ENCODE results near the gene TSPEAR. TPM values are rescaled to one million over a fixed set of nuclear protein-coding genes. Genes with fewer than 3 reads are reported as not detected.

TSPEAR gene
- total RNA-seq, 1 experiment from 2014 or later, result not detected

DNA sequence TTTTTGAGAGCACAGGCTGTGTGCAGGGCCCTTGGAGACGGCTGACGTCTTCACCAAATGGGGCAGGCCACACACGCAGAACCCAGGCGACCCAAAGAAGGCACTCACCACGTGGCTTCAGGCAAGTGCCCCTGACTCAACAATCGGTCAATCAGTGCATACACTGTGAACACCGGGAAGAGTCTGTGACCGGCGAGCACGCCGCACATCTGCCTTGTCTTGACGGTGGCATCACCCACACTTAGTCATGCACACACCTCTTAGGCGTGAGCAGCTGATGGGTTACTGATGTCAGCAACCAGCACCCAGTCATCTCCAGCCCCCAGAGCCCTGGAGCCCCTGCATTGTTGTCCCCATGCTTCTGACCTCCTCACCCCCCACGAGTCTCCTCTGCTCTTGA is 261.0 kb downstream of the TSPEAR start:
- Mint-ChIP-seq H3K36me3 (ENCODE audit: insufficient read depth, unreplicated experiment) (no peaks in the 10 kb centered on the region), H3K27me3 (ENCODE audit: insufficient read depth, unreplicated experiment) (peaks cover 73% of the 10 kb centered on the region), H3K9me3 (ENCODE audit: unreplicated experiment) (peaks cover 20% of the 10 kb centered on the region), H3K27ac (ENCODE audit: low read depth, unreplicated experiment) (no peak overlapping the region), H3K4me3 (ENCODE audit: unreplicated experiment) (no peak overlapping the region), H3K4me1 (ENCODE audit: insufficient read depth, unreplicated experiment) (no peaks in the 10 kb centered on the region)
- no peak for DNase-seq (ENCODE audit: unreplicated experiment)
- CTCF ChIA-PET, result interaction anchor here (0.7 kb wide), 1 partner anchor 326 kb away, joined by 4 read pairs; no protein-coding TSS in a partner anchor
- BruUV-seq (replicated peaks), result no TSS peak
- TF ChIP-seq, protein P1, sequence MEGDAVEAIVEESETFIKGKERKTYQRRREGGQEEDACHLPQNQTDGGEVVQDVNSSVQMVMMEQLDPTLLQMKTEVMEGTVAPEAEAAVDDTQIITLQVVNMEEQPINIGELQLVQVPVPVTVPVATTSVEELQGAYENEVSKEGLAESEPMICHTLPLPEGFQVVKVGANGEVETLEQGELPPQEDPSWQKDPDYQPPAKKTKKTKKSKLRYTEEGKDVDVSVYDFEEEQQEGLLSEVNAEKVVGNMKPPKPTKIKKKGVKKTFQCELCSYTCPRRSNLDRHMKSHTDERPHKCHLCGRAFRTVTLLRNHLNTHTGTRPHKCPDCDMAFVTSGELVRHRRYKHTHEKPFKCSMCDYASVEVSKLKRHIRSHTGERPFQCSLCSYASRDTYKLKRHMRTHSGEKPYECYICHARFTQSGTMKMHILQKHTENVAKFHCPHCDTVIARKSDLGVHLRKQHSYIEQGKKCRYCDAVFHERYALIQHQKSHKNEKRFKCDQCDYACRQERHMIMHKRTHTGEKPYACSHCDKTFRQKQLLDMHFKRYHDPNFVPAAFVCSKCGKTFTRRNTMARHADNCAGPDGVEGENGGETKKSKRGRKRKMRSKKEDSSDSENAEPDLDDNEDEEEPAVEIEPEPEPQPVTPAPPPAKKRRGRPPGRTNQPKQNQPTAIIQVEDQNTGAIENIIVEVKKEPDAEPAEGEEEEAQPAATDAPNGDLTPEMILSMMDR (IDR thresholded peaks at IDR 0.05; ENCODE audit: unreplicated experiment), result no peak
- POLR2A ChIA-PET, result no interaction called here
- intact Hi-C loops (cut with micrococcal nuclease), result no loop called here

DNA sequence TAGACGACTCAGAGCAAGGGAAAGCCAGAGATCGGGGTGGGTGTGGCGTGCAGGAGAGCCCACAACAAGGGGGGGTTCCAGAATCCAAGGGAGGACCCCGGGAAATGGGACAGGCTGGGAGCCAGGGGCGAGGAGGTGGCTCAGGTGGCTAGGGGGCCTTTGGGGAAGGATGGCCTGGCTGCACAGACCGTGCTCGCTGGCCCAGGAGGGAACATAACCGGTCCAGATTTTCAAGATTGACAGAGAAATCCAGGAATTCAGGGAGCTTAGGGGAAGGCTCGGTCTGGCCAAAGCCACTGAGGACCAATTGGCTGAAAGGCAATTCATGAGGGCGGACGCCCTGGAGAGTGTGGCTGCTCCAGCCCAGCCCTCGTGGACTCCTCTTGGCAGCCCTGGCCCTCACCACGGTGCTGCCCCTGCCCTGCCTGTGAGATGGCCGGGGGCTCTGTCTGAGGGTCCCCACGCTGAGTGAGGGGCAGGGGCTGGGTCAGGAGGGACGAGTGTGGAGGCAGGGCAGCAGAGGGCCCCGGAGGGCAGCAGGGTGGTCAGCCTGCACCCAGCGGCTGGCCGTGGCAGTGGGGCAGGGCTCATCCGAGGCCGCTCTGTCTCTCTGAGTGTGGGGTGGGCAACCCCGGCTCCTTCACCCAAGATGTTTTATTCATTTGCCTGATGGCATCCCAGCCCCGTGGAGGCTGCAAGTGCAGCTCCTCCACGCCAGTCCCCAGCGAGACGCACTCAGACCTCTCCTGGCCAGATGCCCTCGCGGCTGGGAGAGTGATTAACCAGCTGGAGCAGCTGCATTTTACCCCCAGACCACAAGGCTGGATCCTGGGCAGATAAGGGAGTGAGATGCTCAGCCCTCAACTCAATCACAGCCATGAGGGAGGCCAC is 261.7 kb downstream of the TSPEAR start:
- H3K4me1 Mint-ChIP-seq (ENCODE audit: insufficient read depth, unreplicated experiment), result no peaks in the 10 kb centered on the region
- DNase-seq (ENCODE audit: unreplicated experiment), result no peak
- H3K36me3 Mint-ChIP-seq (ENCODE audit: insufficient read depth, unreplicated experiment), result no peaks in the 10 kb centered on the region
- peaks cover 20% of the 10 kb centered on the region for H3K9me3 Mint-ChIP-seq (ENCODE audit: unreplicated experiment)
- no peak overlapping the region for H3K27ac Mint-ChIP-seq (ENCODE audit: low read depth, unreplicated experiment)
- intact Hi-C loops (cut with micrococcal nuclease), result no loop called here
- TF ChIP-seq, protein P1 (IDR thresholded peaks at IDR 0.05; ENCODE audit: unreplicated experiment), result no peak
- POLR2A ChIA-PET, result no interaction called here
- peaks cover 73% of the 10 kb centered on the region for H3K27me3 Mint-ChIP-seq (ENCODE audit: insufficient read depth, unreplicated experiment)
- CTCF ChIA-PET, result no interaction called here
- no peak overlapping the region for H3K4me3 Mint-ChIP-seq (ENCODE audit: unreplicated experiment)
- no TSS peak for BruUV-seq (replicated peaks)

- Mint-ChIP-seq H3K4me1 (ENCODE audit: insufficient read depth, unreplicated experiment) (no peaks in the 10 kb centered on the region), H3K36me3 (ENCODE audit: insufficient read depth, unreplicated experiment) (no peaks in the 10 kb centered on the region), H3K9me3 (ENCODE audit: unreplicated experiment) (peaks cover 11% of the 10 kb centered on the region), H3K27me3 (ENCODE audit: insufficient read depth, unreplicated experiment) (peaks cover 63% of the 10 kb centered on the region), H3K4me3 (ENCODE audit: unreplicated experiment) (no peak overlapping the region), H3K27ac (ENCODE audit: low read depth, unreplicated experiment) (no peak overlapping the region)
- TF ChIP-seq, protein P1 (IDR thresholded peaks at IDR 0.05; ENCODE audit: unreplicated experiment), result no peak
- CTCF ChIA-PET, result no interaction called here
- POLR2A ChIA-PET, result no interaction called here
- no peak for DNase-seq (ENCODE audit: unreplicated experiment)
- intact Hi-C loops (cut with micrococcal nuclease), result no loop called here
- BruUV-seq (replicated peaks), result no TSS peak
Observed at GRCh38 chr21:44448651-44449131, 262.7 kb downstream of the TSPEAR start.

Other genes starting within 250 kb of the TSPEAR start
- not detected in 2 replicates for gene KRTAP10-1, start 171.4 kb downstream of the TSPEAR start, total RNA-seq (2022)
- gene KRTAP10-2, start 160.1 kb downstream of the TSPEAR start, total RNA-seq (2022), result not detected in 2 replicates
- not detected in 2 replicates for gene KRTAP10-3, start 152.8 kb downstream of the TSPEAR start, total RNA-seq (2022)
- gene KRTAP10-4, start 137.8 kb downstream of the TSPEAR start, total RNA-seq (2022), result not detected in 2 replicates
- not detected in 2 replicates for gene KRTAP10-5, start 131.0 kb downstream of the TSPEAR start, total RNA-seq (2022)
- gene KRTAP10-6, start 119.1 kb downstream of the TSPEAR start, total RNA-seq (2022), result not detected in 2 replicates
- gene KRTAP10-7, start 111.0 kb downstream of the TSPEAR start, total RNA-seq (2022), result not detected in 2 replicates
- gene KRTAP10-8, start 99.5 kb downstream of the TSPEAR start, total RNA-seq (2022), result not detected in 2 replicates
- not detected in 2 replicates for gene KRTAP10-9, start 84.5 kb downstream of the TSPEAR start, total RNA-seq (2022)
- not detected in 2 replicates for gene KRTAP10-10, start 74.2 kb downstream of the TSPEAR start, total RNA-seq (2022)
- gene KRTAP10-11, start 65.2 kb downstream of the TSPEAR start, total RNA-seq (2022), result not detected in 2 replicates
- gene KRTAP12-4, start 56.9 kb downstream of the TSPEAR start, total RNA-seq (2022), result not detected in 2 replicates
- gene KRTAP12-3, start 53.6 kb downstream of the TSPEAR start, total RNA-seq (2022), result not detected in 2 replicates
- gene KRTAP12-2, start 44.6 kb downstream of the TSPEAR start, total RNA-seq (2022), result not detected in 2 replicates
- gene KRTAP12-1, start 29.4 kb downstream of the TSPEAR start, total RNA-seq (2022), result not detected in 2 replicates
- gene KRTAP10-12, start 14.4 kb downstream of the TSPEAR start, total RNA-seq (2022), result not detected in 2 replicates
- 122 and 147 TPM in 2 replicates for gene UBE2G2, start 90.2 kb upstream of the TSPEAR start, total RNA-seq (2022)
- gene SUMO3, start 106.5 kb upstream of the TSPEAR start, total RNA-seq (2022), result 59.5 and 62.3 TPM in 2 replicates
- gene PTTG1IP, start 162.1 kb upstream of the TSPEAR start, total RNA-seq (2022), result 326 and 338 TPM in 2 replicates
- 24.8 and 29.3 TPM in 2 replicates for gene ITGB2, start 209.3 kb upstream of the TSPEAR start, total RNA-seq (2022)
- gene SLX9, start 228.5 kb upstream of the TSPEAR start, total RNA-seq (2022), result 40.4 and 58.7 TPM in 2 replicates